HG02938 (cell line): ENCODE measurements around the gene CALN1.
"Not testable (repeated sequence)": the region's sequence is repeated elsewhere in the genome, so short reads cannot be mapped to it uniquely, and the experiment has no call there.

Experiments
- ATAC-seq: cut with Tn5 transposase; IDR thresholded peaks from one replicate; pipeline ENCODE4 v1.9.1; 2021; ENCODE audit warnings: mild to moderate bottlenecking, moderate library complexity; ENCODE audit not compliant: unreplicated experiment

Gene CALN1

DNA sequence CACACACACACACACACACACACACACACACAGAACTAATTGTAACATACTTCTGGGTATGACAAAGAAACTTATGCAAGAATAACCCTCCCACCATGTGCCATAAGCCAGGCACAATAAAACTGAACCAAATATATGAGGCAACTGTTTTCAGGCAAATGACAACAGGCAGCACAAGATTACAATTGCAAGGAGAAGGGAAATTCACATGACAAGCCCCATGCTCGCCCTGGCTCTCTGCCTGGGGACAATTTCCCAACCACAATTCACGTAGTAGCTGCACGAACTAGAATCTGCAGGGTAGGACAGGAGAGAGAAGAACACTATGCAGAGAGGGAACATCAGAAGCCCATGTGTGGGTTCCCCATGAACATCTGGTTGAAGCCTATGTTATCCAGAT, 143.3 kb downstream of the CALN1 start:
- ATAC-seq = no peak

DNA sequence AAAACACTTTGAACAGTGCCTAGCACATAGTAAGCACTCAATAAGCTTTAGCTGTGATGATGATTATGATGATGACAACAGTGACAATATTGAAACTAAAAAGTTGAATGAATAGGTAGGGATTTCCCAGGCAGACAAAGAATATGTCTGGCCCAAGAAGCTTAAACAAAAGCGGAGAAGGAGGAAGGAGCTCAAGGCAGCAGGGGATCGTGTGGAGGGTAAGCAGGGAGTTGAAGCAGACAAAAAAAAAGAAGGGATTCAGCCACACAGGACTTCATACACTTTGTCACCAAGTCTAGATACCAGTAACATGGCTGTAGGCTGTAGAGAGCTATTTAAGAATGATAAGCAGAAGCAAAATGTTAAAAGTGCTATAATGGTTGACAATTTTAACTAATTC, 144.0 kb downstream of the CALN1 start:
- ATAC-seq = no peak

DNA sequence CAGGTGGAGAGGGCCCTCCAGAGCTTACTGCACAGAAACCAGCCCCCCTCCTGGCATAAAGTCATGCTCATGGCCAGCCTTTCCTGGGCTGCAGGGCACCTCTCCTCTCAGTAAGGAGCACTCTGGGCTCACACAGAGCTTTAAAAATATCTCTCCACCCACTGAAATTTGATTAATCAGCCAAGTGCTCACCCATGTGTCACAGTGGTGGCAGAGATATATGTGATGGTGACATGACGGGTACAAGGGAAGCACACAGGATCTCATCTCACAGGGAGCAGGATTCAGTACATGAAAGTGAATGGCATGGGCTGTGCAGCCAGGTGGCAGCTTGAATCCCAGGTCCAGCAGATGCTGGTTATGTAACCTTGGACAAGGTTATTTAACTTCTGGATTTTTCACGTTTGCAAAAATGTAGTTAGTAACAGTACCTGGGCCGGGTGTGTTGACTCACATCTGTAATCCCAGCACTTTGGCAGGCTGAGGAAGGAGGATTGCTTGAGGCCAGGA, 144.8 kb downstream of the CALN1 start:
- ATAC-seq = no peak

DNA sequence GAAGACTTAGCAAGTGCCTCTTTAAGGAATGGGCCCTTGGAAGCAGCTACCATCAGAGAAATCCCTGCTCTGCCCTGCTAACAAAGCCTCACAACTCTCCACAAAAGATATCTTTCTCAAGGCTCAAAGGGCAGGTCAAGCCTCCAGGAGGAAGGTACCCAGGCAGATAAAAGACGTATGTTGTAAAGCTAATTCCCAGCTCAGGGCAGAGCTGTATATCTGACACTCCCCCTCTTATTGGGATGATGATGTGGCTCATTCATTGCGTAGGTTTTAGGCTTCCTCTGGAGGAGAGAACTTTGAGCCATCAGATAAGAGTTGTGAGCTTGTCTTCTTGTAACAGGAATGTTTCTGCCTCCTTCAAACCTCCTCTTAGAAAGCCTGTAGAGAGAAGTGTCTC, 145.4 kb downstream of the CALN1 start:
- ATAC-seq = no peak

DNA sequence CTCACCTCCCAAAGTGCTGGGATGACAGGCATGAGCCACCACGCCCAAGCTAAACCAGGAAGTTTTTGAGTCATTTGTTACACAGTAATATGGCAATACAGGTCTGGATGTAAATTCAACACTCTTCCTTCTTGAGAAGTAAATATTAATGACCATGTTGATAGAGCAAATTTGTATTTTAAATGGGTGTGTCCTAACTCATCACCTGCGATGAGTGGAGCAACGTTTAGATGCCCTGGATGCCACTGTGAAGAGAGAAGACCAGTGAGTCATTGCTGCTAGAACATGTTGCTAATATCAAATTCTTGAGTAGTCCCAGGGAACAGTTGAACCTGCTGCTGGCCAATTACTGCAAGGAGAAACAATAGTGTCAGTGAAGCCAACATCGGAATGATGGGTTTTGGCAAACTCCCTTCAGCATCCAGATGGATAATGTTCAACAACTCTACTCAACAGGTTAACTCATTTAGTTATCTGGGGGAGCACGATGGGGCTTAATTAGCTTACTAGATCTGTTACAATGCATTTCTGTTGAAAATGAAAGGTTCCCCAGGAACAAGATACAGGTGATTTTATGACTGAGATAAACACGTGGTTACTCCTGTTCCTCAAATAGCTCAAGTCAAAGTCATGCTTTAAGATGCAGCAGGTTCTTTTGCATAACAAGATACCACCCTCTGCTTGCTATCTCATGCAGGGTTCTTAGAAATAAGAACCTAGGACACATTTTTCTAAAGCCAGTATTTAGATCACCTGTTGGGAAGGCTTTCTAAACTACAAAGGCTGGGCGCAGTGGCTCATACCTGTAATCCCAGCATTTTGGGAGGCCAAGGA, 146.8 kb downstream of the CALN1 start:
- ATAC-seq = no peak

DNA sequence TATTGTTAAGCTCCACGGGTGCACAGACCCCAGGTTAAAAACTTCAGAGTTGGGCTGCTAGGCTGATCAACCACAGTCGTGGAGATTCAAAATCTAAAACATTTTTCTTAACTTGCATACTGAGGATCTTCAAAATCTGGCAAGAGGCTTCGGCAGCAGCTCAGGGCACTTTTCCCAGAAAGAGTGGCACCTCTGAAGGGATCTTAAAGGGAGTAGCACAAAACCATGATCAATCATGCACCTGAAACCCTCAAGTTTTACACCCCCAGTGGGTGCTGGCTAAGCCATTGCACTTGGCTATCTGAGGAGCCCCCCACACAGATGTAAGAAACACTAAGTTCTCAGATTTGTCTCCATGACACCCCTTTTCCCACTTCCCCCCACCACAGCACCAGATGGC, 151.7 kb downstream of the CALN1 start:
- no peak for ATAC-seq

DNA sequence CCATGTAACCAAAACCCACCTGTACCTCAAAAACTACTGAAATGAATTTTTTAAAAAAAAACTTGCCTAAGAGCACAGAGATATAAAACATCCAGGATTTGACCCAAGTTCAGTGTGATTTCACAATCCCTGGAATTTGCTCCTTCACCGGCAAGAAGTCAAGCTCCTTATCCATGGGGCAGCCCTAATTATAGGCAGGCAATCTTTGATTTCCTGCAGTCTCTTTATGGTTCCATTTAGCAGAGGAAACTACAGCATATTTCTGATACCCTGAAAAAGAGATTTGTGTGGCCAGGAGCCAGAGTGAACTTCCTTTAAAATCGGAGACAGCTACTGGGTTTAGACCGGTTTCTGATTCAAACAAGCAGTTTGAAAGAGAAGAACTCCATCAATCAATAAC, 154.1 kb downstream of the CALN1 start:
- no peak for ATAC-seq

DNA sequence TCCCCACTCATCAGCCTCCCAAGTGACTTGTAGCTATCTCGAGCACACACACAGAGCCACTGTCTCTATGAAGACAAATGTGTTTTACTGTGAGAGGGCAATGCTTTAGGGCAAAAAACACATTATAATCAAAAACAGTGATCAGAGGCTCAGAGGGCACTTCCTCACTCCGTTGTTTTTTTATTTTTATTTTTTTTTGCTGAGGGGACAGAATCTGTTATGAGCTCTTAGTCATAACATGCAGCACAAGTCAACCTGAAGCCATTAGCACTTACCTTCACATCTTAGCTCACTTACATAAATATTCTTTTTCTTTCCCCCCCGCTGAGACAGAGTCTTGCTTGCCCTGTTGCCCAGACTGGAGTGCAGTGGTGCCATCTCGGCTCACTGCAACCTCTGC, 157.7 kb downstream of the CALN1 start:
- no peak for ATAC-seq

DNA sequence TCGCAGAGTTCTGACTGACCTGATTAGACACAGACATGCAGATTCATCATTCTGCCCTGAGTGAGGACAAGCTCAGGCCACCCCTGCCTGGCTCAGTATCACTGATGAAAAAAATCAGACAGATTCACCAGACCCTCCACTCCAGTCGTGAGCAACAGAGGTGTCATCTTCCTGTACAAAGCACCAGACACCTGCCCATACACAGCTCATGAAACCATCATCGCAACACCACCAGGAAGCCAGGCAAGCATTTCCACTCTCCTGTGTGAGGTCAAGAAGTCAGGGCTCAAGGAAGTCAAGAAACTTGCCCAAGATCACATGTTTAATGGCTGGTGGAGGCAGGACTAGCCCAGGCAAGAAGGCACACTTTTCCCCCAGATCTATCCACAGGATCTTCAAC, 163.0 kb downstream of the CALN1 start:
- ATAC-seq = no peak

DNA sequence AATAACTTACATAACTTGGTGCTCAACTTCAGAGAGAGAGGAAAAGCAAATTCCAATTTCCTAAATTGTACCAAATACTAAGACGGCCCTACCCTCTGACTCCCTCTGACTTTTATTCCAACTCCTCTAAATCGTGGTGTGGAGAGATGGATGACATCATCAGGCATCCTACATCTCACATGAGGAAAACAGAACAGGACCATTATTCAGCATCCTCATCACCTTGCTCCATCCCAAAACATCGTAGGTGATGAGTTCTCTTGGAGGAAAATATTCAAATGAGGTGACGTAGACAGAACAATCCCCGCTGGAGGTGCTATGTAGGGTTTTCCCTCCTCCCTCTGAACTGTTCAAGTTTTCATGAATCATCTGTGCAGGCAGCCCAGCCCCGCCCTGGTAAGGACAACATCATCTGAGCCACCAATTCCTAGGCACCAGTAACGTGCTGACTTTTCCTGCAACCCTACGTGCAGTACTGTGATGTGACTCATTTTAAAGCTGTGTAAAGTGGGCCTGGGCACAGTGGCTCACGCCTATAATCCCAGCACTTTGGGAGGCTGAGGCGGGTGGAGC, 167.2 kb downstream of the CALN1 start:
- ATAC-seq = no peak

DNA sequence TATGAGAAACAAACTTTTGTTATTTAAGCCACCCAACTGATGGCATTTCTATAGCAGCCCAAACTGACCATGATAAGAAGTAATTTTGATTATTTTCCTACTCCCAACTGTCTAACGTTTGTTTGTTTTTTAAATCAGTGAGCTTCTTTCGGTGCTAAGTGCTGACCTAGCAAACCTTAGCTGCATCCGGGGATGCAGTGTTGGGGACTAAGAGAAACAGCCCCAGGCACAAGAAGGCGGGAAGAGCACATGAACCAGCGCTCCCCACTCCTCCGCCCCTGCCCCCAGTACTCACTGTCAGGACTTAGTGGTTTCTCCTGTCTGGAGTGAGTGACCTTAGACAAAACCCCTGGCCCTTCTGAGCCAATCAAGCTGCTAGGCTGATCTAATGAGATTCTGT, 168.8 kb downstream of the CALN1 start:
- no peak for ATAC-seq

DNA sequence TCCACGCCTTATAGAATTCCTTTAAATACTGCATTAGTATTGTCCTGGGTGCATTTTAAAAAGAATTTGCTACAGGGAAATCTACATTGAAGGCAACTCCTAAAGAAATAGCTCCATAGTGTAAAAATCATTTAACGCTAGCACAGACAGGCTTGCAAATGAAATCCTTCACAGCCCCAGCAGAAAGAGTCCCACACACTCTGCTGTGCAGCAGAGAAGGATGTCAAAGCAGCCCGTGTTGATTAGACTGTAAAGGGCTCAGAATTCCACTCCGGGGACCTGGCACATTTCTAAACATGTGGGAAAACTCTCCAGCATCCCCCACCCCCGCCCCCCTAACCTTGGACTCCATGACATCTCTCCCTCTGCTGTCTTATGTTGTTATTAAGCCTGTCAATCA, 176.8 kb downstream of the CALN1 start:
- ATAC-seq = no peak

DNA sequence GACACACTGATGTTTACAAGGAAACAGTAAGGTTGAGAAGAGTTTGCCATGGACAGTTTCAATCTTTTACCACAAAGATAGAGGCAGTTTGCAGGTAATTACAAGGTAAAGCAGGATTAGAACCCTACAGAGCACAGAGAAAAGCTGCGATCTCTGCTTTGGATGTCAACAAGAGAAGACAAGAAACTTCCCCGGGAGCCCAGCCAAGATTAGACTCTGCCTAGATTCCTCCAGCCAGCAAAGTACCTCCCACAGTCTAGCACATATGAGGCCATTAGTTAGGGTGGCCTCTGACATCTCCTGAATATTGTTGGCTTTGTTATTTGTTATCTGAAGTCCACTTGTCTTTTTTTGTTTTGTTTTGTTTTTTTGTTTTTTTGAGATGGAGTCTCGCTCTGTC, 178.1 kb downstream of the CALN1 start:
- ATAC-seq = no peak

DNA sequence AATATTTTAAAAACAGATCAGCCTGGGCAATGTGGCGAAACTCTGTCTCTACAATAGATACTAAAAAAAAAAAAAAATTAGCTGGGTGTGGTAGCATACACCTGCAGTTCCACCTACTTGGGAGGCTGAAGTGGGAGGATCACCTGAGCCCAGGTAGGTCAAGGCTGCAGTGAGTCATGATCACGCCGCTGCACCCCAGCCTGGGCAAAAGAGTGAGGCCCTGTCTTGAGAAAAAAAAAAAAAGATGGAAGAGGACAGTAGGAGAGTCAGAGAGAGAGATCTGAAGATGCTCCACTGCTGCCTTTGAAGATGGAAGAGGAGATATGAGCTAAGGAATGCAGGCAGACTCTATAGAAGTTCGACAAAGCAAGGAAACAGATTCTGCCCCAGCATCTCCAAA, 181.9 kb downstream of the CALN1 start:
- no peak for ATAC-seq

DNA sequence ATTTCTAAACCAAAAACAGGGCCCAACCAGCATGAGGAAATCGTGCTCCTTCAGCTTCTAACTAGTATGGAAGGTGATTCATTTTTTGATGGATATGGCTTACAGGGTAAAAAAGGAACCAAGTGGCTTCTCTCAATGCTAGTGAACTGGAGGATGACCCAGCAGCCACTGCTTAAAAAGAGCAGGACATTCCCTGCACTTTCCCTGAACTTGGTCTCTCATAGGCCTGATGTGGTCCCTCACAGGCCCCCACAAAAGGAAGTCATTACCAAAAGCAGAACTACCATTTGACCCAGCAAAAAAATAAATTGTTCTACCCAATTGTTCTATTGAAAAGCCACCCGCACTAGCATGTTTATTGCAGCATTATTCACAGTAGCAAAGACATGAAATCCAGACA, 188.8 kb downstream of the CALN1 start:
- no peak for ATAC-seq

DNA sequence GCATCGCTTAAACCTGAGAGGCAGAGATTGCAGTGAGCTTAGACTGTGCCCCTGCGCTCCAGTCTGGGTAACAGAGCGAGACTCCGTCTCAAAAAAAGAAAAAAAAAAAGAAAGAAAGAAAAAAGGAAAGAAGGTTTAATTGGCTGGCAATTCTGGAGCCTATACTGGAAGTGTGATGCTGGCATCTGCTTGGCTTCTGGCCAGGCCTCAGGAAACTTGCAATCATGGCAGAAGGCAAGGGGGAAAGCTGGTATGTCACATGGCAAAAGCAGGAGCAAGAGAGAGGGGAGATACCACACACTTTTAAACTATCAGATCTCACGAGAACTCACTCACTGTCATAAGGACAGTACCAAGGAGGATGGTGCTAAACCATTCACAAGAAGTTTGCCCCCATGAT, 190.0 kb downstream of the CALN1 start:
- ATAC-seq = no peak

DNA sequence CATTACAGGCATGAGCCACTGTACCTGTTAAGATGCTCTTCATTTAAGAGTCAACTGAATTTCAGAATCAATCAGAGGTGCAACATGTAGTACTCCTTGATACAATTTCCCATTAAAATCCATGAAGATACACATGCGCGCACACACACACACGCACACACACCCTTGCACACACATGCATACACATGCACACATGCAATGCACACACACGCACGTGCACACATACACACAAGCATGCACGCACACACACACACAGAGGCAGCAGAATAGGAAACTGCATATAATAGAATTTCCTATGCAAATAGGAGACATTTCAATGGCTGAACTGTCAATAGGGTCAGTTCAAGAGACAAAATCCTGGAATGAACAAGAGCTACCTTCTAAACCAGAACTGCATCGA, 192.6 kb downstream of the CALN1 start:
- no peak for ATAC-seq

DNA sequence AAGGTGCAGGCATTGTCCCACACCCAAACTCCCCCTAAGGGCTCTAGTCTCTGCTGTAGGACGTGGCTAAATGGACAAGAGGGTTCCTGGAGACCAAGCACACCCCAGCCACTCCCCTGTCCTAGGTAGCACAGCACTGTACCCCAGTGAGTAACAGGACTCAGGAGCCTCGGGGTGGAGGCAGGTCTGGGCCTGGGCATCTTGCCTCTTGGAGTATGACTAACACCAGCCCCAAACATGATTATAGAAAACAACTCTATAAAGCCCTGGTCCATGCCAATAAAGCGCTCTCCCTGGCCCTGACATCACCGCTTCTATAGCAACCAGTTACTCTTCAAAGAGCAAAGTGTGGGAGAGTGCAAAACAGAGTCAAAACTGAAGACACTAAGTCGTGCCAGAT, 195.0 kb downstream of the CALN1 start:
- ATAC-seq = no peak

DNA sequence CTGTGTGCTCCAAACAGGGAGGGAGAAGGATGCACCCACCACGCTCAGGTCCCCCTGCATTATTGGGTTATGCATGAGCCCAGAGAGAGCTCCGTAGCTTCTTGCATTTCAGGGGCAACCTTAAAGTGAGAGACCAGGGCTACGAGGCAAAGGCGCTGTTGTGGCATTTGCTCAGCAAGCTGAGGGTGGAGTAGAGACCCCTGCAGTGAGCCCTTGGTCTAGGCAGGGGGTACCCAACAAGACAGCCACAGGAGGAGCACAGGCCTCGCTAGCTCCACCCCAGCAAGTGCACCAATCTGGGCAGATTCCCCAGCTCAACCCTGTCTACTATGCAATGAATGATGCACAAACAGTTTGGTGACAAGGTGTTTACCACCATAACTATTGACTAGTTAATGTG, 198.4 kb downstream of the CALN1 start:
- ATAC-seq = no peak

DNA sequence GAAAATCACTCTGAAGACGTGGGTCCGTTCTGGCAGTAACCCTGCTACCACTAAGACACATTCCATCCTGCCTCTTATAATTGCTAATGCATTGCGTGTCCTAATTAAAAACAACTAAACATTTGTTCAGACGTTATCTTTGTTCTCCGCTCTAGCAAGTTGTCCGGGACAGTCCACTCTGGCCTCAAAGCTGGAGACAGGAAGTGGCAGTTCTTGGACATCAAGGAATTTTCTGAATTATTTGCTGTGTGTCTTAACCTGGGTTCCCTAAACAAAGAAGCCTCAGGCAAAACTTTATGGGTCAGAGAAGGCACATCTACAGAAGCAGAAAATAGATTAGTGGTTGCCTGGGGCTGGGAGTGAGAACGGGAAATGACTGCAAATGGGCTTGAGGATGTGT, 199.1 kb downstream of the CALN1 start:
- no peak for ATAC-seq

DNA sequence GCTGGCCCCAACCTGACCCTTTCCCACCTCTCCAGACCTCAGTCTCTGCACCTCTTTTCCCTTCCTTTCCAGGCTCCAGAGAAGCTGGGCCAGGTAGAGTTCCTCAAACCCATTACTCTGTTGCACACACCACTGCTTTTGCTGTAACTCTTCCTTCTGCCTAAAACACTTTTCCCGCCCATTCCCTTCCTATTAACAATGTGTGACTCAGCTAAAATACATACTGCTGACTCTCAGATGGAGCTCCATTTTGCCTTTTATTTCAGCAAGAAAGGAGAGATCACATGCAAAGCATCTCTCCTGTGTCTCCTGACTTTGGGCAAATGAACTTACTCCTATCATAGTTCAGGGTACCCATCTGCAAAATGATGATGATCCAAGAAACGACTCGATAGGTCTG, 201.0 kb downstream of the CALN1 start:
- ATAC-seq = no peak

DNA sequence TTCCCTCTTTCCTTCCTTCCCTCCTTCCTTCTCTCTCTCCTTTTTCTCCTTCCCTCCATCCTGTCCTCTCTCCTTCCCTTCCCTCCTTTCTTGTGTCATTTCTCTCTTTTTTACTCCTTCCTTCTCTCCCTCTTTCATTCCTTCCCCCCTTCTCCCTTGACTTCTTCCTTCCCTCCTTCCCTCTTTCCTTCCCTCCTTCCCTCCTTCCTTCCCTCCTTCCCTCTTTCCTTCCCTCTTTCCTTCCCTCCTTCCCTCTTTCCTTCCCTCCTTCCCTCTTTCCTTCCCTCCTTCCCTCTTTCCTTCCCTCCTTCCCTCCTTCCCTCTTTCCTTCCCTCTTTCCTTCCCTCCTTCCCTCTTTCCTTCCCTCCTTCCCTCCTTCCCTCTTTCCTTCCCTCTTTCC, 203.1 kb downstream of the CALN1 start:
- not testable (repeated sequence) for ATAC-seq

DNA sequence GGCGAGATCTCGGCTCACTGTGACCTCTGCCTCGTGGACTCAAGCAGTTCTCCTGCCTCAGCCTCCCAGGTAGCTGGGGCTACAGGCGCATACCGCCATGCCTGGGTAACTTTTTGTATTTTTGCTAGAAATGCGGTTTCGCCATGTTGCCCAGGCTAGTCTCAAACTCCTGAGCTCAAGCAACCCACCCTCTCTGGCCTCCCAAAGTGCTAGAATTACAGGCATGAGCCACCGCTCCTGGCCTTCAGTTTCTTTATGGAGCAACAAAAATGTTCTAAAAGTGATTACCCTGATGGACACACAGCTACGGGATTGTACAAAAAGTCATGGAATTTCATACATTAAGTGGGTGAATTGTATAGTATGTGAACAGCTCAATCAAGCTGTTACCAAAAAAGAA, 216.0 kb downstream of the CALN1 start:
- no peak for ATAC-seq
